Calu3 (cell line): ENCODE results near the gene CSMD2. TPM values are rescaled to one million over a fixed set of nuclear protein-coding genes. Genes with fewer than 3 reads are reported as not detected.

Experiments used
- BruUV-seq: library from RNA; stranded (reverse); fragments of 400-500 nt; replicated peaks from 2 replicates; lab custom pipeline; 2021; lab: Mats Ljungman, UMichigan
- CTCF ChIA-PET: fragments of 300-600 bp; sonication (Branson Sonifier 250); formaldehyde crosslinking; loops from one replicate; lab custom pipeline; 2022; ENCODE audit warnings: antibody characterized with exemption; lab: Charles Lee
- DNase-seq: peaks from one replicate; pipeline ENCODE4 v3.0.0; 2022
- H3K27ac Mint-ChIP-seq: one replicate; pipeline ENCODE4 v1.8.0; 2022; ENCODE audit warnings: mixed read lengths; ENCODE audit not compliant: unreplicated experiment
- H3K27me3 Mint-ChIP-seq: one replicate; pipeline ENCODE4 v1.8.0; 2022; ENCODE audit warnings: mixed read lengths; ENCODE audit not compliant: unreplicated experiment
- H3K36me3 Mint-ChIP-seq: one replicate; pipeline ENCODE4 v1.8.0; 2022; ENCODE audit warnings: mild to moderate bottlenecking, moderate library complexity, mixed read lengths; ENCODE audit not compliant: insufficient read depth, unreplicated experiment
- H3K4me1 Mint-ChIP-seq: one replicate; pipeline ENCODE4 v1.8.0; 2022; ENCODE audit warnings: mild to moderate bottlenecking, low read depth, mixed read lengths; ENCODE audit not compliant: unreplicated experiment
- H3K4me3 Mint-ChIP-seq: one replicate; pipeline ENCODE4 v1.8.0; 2022; ENCODE audit warnings: mild to moderate bottlenecking, low read depth, moderate library complexity, mixed read lengths; ENCODE audit not compliant: unreplicated experiment
- H3K9me3 Mint-ChIP-seq: one replicate; pipeline ENCODE4 v1.8.0; 2022; ENCODE audit warnings: low read depth, mixed read lengths; ENCODE audit not compliant: unreplicated experiment
- CTCF ChIP-seq: fragments of 200-600 bp; IDR thresholded peaks from one replicate; pipeline ENCODE4 v1.8.0; 2022; ENCODE audit warnings: antibody characterized with exemption; ENCODE audit not compliant: unreplicated experiment
- intact Hi-C: fragments of 100-400 bp; cut with micrococcal nuclease; formaldehyde crosslinking; loops from one replicate; pipeline ENCODE4 v1.10.0; 2022; ENCODE audit not compliant: unreplicated experiment
- total RNA-seq: library from RNA; stranded (reverse); gene quantifications from 2 replicates; pipeline ENCODE4 v1.2.3, GENCODE V29; 2022

CSMD2 gene
- total RNA-seq, 1 experiment from 2014 or later = not detected

- Mint-ChIP-seq H3K27ac (no peak overlapping the region), H3K36me3 (no peaks in the 10 kb centered on the region), H3K27me3 (no peaks in the 10 kb centered on the region), H3K4me1 (no peaks in the 10 kb centered on the region), H3K9me3 (peaks cover 6% of the 10 kb centered on the region), H3K4me3 (no peak overlapping the region)
- DNase-seq = no peak
- CTCF ChIA-PET = no interaction called here
- BruUV-seq = no TSS peak
- no peak for TF ChIP-seq CTCF
- intact Hi-C loops = no loop called here
These were observed 284.7 kb downstream of the CSMD2 start for GRCh38 chr1:33880305-33880704.

- no TSS peak for BruUV-seq
- peaks cover 10% of the 10 kb centered on the region for H3K9me3 Mint-ChIP-seq
- CTCF ChIA-PET = no interaction called here
- no peak for DNase-seq
- H3K4me3 Mint-ChIP-seq = no peak overlapping the region
- no peak overlapping the region for H3K27ac Mint-ChIP-seq
- no peaks in the 10 kb centered on the region for H3K36me3 Mint-ChIP-seq
- intact Hi-C loops = no loop called here
- H3K4me1 Mint-ChIP-seq = no peaks in the 10 kb centered on the region
- H3K27me3 Mint-ChIP-seq = no peaks in the 10 kb centered on the region
- no peak for TF ChIP-seq CTCF
These were observed 286.6 kb downstream of the CSMD2 start for GRCh38 chr1:33878392-33878791.

GRCh38 chr1:33876970-33877650, 287.9 kb downstream of the CSMD2 start:
- DNase-seq = no peak
- Mint-ChIP-seq H3K27ac (no peak overlapping the region), H3K27me3 (no peaks in the 10 kb centered on the region), H3K4me1 (no peaks in the 10 kb centered on the region), H3K4me3 (no peak overlapping the region), H3K36me3 (no peaks in the 10 kb centered on the region), H3K9me3 (peaks cover 10% of the 10 kb centered on the region)
- CTCF ChIA-PET = no interaction called here
- intact Hi-C loops = no loop called here
- no TSS peak for BruUV-seq
- TF ChIP-seq CTCF = no peak

GRCh38 chr1:33875862-33876261, 289.2 kb downstream of the CSMD2 start:
- CTCF ChIA-PET = no interaction called here
- H3K4me1 Mint-ChIP-seq = no peaks in the 10 kb centered on the region
- DNase-seq = no peak
- intact Hi-C loops = no loop called here
- H3K9me3 Mint-ChIP-seq = peaks cover 10% of the 10 kb centered on the region
- no TSS peak for BruUV-seq
- H3K4me3 Mint-ChIP-seq = no peak overlapping the region
- no peak overlapping the region for H3K27ac Mint-ChIP-seq
- no peaks in the 10 kb centered on the region for H3K36me3 Mint-ChIP-seq
- H3K27me3 Mint-ChIP-seq = no peaks in the 10 kb centered on the region
- TF ChIP-seq CTCF = no peak
